ENCODE results near the gene SLC9A8.

Gene SLC9A8

DNA sequence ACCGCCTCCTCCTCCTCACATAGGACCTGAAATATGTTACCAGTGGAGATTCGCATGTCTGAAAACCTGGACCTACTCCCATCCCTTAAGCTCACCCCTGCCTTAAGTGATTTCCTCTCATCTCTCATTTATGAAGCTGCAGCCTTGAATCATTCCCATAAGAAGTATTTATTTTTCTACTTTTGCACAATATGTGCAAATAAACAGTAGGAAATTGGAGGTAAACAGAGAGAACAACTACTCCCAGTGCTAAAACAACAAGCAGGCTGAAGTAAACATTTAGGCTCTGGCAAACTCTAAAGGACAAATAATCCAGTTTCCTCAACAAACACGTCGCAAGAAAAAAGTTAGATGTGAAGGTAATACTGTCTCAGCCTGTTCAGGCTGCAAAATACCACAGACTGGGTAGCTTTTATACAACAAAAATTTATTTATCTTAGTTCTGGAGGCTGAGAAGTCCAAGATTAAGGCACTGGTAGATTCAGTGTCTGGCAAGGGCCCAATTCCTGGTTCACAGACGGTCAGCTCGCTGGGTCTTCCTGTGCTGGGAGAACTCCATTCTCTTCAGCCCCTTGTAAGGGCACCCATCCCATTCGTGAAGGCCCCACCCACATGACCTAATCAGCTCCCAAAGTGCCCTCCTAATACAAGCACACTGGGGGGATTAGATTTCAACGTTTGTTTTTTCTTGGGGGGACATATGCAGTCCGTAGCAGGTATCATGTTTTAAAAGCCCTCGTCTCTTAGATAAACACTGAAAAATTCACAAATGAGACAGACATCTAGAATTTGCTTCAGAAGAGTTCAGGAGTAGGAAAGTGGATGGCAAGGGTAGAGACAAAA, 87.1 kb downstream of the SLC9A8 start:
- no peak for DNase-seq

DNA sequence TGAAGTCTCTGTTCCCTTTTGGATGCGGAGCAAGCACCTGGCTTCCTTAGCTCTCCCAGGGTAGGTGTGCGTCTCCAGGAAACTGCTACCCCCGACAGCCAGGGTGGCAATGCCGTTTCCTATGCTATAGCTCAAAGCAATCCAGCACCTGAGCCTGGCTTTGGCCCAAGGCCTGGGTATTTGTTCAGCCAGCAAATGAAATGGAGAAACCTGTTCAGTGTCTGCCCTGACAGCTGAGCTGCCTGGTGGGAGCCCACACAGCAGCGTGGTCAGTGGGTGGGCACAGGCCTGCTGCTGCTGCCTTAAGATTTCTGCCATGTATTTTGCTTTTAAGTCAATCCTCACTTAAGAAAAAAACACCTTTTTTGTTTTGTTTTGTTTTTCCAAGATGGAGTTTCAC, 89.0 kb downstream of the SLC9A8 start:
- DNase-seq: no peak

DNA sequence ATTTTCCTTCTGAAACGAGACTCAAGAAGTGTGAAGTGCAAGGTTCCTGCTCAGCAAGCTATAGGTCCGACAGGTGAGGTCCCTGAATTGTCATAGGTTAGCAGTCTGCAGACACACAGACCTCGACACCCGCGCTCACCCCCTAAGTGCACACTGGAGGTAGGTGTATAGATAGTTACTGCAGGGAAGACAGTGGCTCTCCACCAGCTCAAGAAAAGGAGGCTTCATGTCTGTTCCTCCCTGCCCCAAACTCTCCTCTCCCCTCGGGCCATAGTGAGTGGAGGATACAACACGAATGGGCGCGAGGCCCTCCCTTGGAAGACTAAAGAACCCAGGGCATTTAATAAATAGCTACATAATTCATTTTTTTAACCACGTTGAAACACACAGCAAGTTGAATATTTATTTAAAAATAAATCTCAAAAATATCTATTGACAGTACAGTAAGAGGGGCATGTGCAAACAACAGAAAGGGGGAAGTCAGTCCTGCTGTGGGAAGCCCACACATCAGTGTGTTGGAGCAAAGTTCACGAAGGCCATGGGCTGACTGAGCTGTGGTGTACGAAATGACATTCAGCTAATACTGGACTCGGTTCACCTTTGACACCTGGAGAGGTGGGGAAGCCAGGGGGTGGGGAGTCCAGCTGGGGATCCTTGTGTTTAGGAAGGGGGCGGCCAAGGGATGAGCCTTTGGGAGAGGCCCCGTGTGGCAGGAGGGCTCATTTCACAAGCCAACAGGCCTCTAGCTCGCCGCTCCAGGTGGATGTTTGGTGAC, 92.0 kb downstream of the SLC9A8 start:
- DNase-seq: no peak

DNA sequence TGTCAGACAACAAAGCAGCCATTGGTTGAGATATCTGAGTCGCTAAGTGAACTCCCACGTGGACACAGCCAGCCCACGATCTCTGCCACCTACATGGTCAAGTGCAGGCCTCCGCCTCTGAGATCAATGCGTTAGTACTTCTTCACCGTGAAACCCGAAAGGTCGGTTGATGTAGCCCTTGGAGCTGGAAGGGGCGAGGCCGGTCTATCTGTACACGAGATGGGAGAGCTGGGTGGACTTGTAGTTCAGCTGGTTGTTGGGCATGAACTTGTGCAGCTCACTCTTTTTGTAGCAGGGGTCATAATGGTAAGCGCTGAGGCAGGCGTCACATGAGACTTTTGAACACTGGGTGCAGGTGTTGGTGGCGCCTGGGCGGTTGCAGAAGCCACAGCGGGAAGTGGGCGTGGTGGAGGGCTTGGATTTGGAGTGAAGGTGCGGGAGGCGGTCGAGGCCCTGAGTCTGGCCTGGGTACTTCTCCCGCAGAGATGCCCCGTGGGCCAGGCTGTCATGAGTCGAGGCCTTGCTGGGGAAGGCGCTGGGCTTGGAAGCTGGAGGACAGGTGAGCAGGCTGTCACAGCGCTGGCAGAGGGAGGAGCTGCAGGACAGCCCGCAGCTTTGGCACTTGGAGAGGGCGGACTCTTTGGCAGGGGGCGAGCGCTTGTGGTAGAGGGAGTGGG, 92.9 kb downstream of the SLC9A8 start:
- DNase-seq: no peak

DNA sequence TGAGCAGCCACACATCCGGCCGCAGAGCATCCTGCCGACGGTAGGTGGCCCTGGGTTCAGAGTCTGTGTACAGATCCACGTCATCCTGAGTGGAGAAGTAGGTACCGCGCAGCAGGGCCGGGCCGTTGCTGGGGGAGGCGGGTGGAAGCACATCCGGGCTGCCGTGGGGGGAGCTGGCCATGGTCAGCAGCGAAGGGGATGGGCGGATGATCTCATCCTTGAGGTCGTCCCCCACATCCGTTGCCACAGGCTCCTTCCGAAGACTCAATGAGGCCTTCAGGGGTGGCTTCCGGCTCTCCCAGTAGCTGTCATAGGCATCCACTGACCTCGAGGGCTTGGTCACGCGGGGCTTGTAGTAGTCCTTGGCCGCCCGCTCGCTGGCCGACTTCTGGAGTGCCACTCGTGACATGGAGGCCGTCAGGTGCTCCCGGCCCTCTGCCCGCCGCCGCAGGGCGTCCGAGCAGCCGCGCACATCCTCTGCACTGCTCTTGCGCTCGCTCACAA, 93.5 kb downstream of the SLC9A8 start:
- no peak for DNase-seq

DNA sequence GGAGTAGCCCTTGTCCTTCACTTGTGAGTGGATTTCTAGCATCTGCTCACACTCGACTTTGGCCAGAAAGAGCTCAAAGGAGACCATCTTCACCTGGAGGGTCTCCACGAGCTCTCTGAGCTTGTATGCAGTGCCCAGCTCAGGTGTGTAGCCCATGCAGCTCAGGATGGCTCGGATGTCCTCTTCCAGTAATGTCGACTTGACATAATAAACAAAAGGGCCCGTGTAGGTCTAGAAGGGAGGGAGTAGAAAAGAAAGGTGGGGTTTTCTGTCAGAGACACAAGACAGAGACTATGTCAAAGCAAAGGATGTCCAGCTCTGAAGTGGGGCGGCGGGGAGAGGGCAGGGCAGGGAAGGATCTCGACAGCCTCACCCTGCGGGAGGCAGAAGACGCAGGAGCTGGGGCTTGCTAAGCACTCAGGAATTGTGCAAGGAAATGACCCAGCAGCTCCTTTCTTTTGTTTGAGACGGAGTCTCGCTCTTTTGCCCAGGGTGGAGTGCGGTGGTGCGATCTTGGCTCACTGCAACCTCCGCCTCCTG, 94.1 kb downstream of the SLC9A8 start:
- DNase-seq: no peak

DNA sequence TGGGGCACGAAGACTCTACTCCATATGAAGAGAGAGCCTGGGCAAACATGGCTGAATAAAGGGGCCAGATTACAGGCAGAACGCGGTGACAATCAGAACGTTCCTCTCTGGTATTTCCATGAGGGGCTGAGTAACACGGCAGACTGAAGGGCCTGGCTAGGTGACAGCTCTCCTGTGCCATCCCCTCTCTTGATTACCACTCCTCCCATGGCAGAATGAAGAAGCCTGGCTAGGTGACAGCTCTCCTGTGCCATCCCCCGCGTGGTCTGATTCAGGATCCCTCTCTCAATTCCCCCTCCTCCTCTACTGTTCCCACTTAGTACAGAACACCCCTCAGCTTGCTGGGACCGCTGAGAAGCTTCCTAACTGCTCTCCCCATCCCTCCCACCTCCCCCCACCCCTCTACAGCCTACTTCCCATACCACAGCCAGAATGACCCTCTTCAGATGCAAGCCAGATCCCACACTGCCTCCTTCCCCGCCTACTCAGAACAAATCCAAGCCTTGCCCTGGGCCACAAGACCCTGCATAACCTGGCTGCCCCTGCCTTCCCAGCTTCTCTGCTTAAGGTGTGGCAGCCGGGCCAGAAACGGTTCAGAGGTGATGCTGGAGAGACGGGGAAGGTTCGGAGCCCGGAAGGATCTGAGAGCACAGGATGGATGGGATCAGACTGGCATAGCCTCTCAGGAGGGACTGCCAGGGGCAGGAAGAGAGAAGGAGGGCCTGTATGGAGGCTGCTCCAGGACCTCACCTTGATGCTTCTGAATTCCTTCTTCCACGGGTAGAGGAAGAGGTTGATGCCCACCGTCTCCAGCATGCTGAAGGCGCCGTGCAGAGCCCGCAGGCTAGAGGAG, 95.0 kb downstream of the SLC9A8 start:
- no peak for DNase-seq

DNA sequence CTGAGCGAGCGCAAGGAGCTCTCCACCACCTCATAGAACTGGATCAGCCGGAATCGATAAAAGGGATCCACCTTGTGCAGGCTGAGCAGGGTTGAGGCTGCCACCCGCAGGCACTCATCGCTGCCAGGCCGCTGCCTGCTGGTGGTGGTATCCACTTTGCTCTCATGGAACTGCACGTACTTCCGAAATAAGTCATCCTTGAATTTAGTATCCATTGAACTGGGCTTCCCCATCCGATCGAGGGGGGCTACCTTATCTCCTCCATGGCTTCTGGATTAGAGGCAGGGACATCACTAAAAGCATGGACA, 95.6 kb downstream of the SLC9A8 start:
- DNase-seq: no peak

DNA sequence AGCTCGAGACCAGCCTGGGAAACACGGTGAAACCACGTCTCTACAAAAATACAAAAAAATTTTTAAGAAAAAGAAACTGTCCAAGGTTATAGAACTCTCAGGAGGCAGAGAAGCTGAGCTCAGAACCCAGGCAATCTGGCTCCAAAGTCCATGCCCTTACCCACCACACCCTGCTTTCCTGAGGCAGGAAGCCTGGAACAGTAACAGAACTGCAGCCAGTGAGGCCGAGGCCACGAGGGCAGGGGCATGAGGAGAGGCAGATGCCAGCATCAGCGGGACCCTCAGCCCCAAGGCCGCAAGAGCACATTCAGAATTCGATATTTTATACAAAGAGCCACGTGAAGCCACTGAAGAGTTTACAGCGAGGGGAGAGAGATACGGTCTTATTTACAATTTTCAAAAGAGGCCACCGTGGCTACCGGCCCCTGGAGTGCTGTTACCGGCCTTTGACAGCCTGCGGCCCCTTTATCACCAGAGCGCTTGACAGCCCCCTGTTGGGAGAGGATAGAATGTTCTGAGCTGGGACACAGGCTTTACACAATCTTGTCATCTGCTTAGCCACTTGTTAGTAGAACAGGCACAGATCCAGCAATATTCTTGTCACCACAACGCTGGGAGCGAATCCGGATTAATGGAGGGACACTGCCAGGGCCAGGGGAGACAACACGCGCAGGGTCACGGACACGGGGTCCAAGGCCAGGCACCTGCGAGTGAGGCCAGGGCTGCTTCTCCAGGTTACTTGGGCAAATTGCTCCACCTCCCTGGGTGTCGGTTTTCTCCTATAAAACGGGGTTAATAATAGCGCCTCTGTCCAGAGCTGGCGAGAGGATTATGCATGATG, 97.1 kb downstream of the SLC9A8 start:
- DNase-seq: no peak

DNA sequence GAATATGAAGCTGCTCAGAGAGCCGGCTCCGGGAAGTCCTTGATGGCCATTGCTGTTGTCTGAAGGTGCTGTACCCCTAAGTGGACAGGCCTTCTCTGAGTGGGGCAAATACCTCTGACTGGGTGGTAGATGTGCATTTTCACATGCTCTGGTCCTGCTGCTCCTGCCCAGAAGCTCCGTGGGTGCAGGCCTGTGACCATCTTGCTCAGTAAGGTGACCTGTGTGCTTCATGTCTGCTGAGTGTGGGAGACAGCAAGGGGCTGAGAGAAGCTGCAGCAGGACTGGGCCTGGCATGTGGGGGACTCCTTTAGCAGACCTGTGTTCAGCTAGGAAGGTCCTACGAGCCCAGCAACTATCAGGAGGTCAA, 97.7 kb downstream of the SLC9A8 start:
- DNase-seq: no peak

DNA sequence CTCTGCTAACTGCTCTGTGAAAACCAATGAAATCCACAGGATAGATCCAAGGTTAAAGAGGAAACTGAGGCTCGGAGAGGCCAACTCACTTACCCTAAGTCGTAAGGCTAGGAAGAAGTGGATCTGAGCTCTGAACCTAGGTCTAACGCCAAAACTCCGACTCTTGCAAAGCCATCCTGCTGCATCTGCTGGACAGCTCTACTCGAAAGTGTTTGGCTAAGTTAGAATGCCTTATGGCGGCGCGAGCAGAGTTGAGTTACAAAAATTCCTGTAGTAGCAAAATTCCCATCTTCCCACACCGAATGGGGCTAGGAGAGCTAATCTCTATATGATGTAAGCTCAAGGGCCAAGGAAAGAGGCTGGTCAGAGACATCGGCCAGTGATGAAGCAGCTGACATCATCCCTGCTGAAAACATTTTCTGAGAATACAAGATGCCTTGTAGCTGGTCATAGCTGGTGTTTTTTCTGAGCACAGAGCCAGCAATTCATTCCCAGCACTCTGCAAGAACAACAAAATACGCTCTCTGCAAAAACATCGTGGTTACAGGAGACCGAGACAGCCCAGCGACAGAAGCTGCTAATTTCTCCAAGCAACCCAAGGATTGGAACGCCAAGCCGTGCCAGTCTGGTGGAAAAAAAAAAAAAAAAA, 100.9 kb downstream of the SLC9A8 start:
- DNase-seq: no peak

DNA sequence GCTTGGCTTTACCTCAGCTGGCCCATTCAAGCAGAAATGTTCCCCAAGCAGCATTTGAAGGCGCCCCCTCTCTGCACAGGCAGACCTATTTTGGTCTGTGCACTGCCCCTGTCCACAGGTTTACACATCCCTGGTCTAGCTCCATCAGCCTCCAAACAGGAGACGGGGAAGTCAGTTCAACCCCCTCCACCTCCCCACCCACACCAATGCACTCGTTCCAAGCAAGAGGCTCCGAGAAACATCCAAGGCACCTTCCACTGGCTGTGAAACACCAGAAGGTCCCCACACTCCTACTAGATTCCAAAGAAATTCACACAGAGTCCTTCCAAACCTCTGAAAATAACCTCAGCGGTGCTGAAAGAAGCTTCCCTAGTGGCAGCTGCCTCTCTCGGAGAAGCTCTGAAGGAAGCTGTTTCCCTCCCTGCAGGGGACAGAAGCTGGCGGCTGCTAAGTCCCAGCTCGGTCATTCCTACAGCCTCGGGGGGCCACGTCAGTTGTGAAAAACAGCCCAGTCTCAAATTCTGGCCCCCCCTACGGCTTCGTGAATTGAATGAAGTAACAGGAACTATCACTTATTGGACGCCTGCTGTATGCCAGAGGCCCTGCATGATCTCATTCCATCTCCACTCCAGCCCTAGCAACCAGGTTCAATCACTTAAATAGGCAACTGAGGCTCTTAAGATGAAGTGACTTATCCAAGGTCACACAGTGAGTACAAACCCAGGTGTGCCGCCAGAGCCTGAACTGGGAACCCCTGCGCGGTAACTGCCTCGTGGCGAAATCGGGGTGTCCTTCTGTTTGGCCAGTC, 101.9 kb downstream of the SLC9A8 start:
- no peak for DNase-seq

DNA sequence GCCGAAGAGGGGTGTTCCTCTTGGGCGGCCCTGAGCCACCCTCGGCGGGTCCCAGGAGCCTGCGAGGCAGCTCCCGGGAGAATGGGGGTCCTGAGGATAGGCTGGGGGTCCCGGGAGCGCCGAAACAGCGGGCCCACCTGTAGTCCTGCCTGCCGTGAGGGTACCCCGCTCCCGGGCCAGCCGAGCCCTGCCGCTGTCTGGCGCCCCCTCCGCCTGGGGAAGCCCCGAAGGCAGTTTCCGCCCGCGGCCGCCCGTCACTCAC, 102.4 kb downstream of the SLC9A8 start:
- DNase-seq: no peak

DNA sequence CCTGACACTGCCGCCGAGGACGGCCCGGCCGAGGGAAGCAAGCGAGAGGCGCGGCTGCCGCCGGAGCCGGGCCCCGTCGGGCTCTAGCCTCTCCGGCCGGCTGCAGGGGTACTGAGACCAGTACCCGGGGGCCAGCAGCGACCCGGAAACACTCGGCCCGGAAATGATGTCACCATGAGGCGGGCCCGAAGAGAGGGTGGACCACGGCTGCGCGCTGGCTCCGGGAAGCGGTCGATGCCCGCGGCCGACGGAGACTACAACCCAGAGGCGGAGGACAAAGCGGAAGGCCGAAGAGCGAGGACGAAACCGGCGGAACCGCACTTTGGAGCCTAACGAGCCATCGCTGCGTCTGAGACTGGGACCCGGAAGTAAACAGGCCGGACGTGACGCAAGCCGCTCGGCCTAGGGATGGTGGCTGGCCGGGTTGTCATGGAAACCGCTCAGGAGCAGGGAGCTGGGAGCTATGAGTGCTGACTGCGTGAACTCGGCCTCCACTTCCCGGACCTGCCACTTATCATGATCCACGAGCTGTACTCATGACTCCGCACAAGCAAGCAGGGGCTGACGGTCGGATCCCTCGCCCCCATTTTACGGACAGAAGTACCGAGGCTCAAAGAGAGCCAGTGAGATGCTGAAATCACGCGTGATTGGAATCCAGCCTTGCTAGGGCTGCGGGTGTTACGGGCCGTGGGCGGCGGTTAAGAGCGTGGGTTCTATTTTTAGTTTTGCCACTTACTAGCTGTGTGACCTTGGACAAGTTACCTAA, 102.9 kb downstream of the SLC9A8 start, which contains the start of gene SPATA2:
TSS of gene SPATA2 (minus strand) at position 150 of the 766 bp plus-strand sequence. CDS start 7,039 bp downstream, outside the sequence.
- DNase-seq: peak; percentile 89

DNA sequence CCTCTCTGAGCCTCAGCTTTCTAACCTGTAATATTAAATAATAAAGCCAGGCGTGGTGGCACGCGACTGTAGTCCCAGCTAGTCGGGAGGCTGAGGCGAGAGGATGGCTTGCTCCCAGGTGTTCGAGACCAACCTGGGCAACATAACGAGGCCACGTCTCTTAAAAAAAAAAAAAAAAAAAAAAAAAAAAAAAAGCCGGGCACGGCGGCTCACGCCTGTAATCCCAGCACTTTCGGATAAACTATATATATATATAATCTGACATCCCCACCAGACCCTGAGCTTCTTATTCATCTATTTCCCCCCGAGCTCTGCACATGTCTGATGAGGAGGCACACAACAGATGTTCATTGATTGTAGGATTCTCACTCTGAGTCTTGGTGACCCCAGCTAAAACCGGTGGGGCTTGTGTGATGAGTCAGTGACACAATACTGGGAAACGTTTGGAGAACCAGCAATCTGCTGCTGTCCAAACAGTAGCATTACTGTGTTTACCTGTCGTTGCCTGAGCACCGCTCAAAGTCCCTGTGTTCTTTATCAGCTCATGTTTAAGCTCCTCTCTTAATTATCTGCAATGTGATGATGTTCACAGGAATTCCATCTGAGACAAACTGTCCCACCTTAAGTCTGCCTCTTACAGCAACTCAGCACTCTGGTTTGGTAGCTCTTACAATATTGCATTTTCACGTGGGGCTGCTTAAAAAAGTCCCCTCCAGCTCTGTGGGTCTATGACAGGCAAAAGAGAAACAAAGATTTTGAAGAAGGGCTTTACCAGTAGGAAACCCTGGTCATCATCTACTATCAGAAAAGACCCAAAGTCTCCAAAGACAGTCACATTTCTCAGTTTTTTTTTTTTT, 103.7 kb downstream of the SLC9A8 start:
- no peak for DNase-seq

DNA sequence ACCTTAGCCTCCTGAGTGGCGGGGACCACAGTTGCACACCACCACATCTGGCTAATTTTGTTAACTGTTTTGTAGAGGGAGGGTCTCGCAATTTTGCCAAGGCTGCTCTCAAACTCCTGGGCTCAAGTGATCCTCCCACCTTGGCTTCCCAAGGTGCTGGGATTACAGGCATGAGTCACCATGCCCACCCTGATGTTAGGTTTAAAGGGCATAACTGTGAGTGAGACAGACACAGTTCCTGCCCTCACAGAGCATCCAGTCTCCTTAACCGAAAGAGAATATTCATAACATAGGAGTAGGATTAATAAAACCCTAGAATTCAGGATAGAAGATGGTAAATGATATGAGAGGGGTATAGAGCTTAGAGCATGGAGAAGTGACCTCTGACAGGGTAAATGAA, 105.8 kb downstream of the SLC9A8 start:
- DNase-seq: no peak

DNA sequence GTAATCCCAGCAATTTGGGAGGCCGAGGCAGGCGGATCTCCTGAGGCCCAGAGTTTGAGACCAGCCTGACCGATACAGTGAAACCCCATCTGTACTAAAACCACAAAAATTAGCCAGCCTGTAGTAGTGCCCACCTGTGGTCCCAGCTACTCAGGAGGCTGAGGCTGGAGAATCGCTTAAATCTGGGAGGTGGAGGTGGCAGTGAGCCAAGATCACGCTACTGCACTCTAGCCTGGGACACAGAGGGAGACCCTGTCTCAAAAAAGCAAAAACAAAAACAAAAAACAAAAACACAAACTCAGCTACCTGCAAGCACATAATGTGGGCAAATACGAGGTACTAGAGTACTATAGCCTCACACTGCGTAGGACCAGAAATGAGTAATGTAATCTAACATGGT, 106.4 kb downstream of the SLC9A8 start:
- no peak for DNase-seq

DNA sequence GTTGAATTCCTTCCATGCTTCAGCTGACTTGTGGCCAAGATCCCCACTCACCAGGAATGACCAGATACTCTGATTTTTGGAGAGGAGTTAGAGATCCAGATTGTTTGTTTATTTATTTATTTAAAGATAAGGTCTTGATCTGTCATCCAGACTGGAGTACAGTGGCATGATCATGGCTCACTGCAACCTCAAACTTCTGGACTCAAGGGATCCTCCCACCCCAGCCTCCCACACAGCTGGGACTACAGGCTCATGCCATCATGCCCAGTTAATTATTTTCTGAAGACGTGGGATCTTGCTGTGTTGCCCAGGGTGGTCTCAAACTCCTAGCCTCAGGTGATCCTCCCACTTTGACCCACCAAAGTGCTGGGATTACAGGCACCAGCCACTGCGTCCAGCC, 106.8 kb downstream of the SLC9A8 start:
- DNase-seq: no peak

DNA sequence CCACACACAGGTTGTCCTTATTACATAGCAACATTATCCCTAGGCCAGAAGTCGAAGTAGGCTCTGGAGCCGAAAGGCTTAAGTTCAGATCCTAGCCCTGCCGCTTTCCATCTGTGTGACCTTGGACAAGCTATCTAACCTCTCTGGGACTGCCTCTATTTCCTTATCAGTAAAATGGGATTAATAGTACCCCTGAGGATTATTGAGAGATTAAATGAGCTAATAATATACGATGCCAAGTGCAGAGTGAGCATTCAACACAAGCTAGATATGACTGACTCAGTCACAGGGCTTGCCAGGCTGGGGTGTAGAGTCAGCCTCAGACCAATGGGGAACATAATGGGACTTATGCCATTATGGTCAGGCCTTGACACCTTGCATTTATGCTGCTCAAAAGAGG, 111.6 kb downstream of the SLC9A8 start:
- no peak for DNase-seq
